ENCODE measurements around the gene NAV1. TPM values are rescaled to one million over a fixed set of nuclear protein-coding genes. Genes with fewer than 3 reads are reported as not detected.

NAV1 gene
- total and polyA plus RNA-seq, 2 of the 8 experiments (the other 6 are each of a cell fraction or from before 2014, with no cell fraction given): 9.9 to 42.7 TPM

DNA sequence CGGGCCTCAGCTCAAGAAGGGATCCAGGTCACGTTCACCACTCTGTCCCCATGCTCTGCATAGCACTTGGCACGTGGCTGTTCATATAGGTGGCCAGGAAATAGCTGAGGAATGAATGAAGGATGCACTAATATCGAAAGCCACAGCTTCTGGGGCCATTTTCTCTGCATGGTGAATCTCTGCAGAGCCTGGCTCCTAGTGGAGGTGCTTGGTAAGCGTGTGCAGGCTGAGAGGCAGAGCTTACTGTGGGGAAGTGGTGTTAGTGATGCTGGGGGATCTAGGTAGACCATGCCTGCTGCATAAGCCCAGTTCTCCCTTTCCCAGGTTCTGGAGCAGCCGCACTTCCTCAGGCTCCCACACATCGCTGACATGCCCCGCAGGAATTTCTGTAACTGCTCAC lies 40.3 kb upstream of the NAV1 start:
- Histone ChIP-seq H2AFZ (ENCODE audit: low read length) (no peak overlapping the region), H3K79me2 (ENCODE audit: control insufficient read depth in 1 of 2, insufficient read depth in 2 of 2, low read length in 2 of 2) (no peaks in the 10 kb centered on the region), H3K23ac (ENCODE audit: insufficient read length) (no peak overlapping the region), H3K4me1 (replicated peaks in 1 of 4; ENCODE audit: control insufficient read depth in 3 of 4, insufficient read depth in 4 of 4, low read length in 3 of 4) (peaks cover 11 to 23% (median 17%) of the 10 kb centered on the region in 4 experiments), H2BK5ac (ENCODE audit: low read depth, low read length) (no peak overlapping the region), H2AK5ac (ENCODE audit: low read depth, low read length) (no peak overlapping the region), H3K4me3 (ENCODE audit: extremely low read depth in 1 of 4, insufficient read depth in 2 of 4, low read depth in 3 of 4, low read length in 4 of 4) (no peak overlapping the region), H4K8ac (ENCODE audit: extremely low read depth, insufficient read depth, low read length) (no peak overlapping the region), H3K9me3 (ENCODE audit: insufficient read depth in 2 of 2, low read depth in 1 of 2, low read length in 1 of 2) (no peaks in the 10 kb centered on the region), H2BK20ac (ENCODE audit: low read length) (no peak overlapping the region), H2BK12ac (ENCODE audit: low read depth, low read length) (no peak overlapping the region), H3K9ac (replicated peaks in 1 of 4; ENCODE audit: extremely low read depth in 1 of 4, low read depth in 3 of 4, low read length in 3 of 4) (no peak overlapping the region), H3K4ac (replicated peaks; ENCODE audit: insufficient read length, low read depth, low read length) (no peak overlapping the region), H4K20me1 (replicated peaks in 1 of 2; ENCODE audit: control insufficient read depth in 1 of 2, insufficient read depth in 2 of 2, low read length in 2 of 2) (no peaks in the 10 kb centered on the region), H3K79me1 (ENCODE audit: low read depth, low read length) (no peaks in the 10 kb centered on the region), H2BK15ac (ENCODE audit: low read length) (no peak overlapping the region), H3K4me2 (ENCODE audit: insufficient read depth in 1 of 2, low read depth in 2 of 2, low read length in 2 of 2) (no peak overlapping the region), H3K14ac (ENCODE audit: insufficient read length) (no peak overlapping the region), H2BK120ac (replicated peaks; ENCODE audit: low read depth, low read length) (no peak overlapping the region), H3K23me2 (ENCODE audit: low read depth, low read length) (peaks cover 2% of the 10 kb centered on the region; the same call in 1 of the 2 replicates), H3K27ac (ENCODE audit: low read depth, low read length) (no peak overlapping the region), H3K27me3 (replicated peaks in 1 of 4; ENCODE audit: control insufficient read depth in 3 of 4, extremely low read depth in 1 of 4, insufficient read depth in 3 of 4, low read length in 3 of 4) (no peaks in the 10 kb centered on the region), H4K5ac (ENCODE audit: insufficient read length, low read depth, low read length) (no peak overlapping the region), H4K91ac (replicated peaks; ENCODE audit: insufficient read length, low read length) (no peak overlapping the region), H3K56ac (replicated peaks; ENCODE audit: insufficient read length, low read depth, low read length) (no peak overlapping the region), H3K36me3 (ENCODE audit: control insufficient read depth in 2 of 4, insufficient read depth in 4 of 4, low read length in 3 of 4) (no peaks in the 10 kb centered on the region), H3K18ac (ENCODE audit: extremely low read depth, low read length) (no peak overlapping the region)
- POLR2A ChIA-PET (ENCODE audit: partially characterized antibody): interaction anchor here (0.8 to 6.9 kb wide), 3 partner anchors 10 to 14 kb away, joined by 3 to 52 read pairs (median 4); no protein-coding TSS in a partner anchor
- FAIRE-seq (no peak), DNase-seq (ENCODE audit: low read depth in 1 of 2, low spot score in 2 of 2) (no peak)
- TF ChIP-seq TAF1 (IDR thresholded peaks at IDR 0.05; ENCODE audit: low read depth, low read length) (no peak), ASH2L (IDR thresholded peaks at IDR 0.05; ENCODE audit: low read length) (no peak), BRCA1 (IDR thresholded peaks at IDR 0.05; ENCODE audit: low read depth, low read length) (no peak), CTBP2 (IDR thresholded peaks at IDR 0.05; ENCODE audit: borderline replicate concordance, insufficient read depth, insufficient read length, low read length) (no peak), POLR2A (IDR thresholded peaks at IDR 0.05; ENCODE audit: control extremely low read depth in 1 of 2, low read depth in 2 of 2, low read length in 2 of 2) (no peak; a peak in 1 of 3 replicates), MAFK (IDR thresholded peaks at IDR 0.05; ENCODE audit: low read depth, low read length) (no peak), RNF2 (IDR thresholded peaks at IDR 0.05; ENCODE audit: borderline replicate concordance, low read depth, low read length, missing control alignments, poor library complexity, severe bottlenecking) (no peak)
- TF ChIP-seq, protein P1, sequence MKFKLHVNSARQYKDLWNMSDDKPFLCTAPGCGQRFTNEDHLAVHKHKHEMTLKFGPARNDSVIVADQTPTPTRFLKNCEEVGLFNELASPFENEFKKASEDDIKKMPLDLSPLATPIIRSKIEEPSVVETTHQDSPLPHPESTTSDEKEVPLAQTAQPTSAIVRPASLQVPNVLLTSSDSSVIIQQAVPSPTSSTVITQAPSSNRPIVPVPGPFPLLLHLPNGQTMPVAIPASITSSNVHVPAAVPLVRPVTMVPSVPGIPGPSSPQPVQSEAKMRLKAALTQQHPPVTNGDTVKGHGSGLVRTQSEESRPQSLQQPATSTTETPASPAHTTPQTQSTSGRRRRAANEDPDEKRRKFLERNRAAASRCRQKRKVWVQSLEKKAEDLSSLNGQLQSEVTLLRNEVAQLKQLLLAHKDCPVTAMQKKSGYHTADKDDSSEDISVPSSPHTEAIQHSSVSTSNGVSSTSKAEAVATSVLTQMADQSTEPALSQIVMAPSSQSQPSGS (IDR thresholded peaks at IDR 0.05; ENCODE audit: low read length): no peak
- CTCF ChIA-PET (ENCODE audit: partially characterized antibody): interaction anchor here (0.6 to 27.5 kb wide), 13 partner anchors 9 to 296 kb away, joined by 3 to 929 read pairs (median 4); partner anchors contain the start of genes CSRP1 and NAV1
- WGBS, 2 experiments (ENCODE audit: extremely low coverage in 1 of 2, insufficient coverage in 1 of 2, insufficient read length in 1 of 2, insufficient replicate concordance in 2 of 2, low coverage in 1 of 2, low lambda C conversion rate in 2 of 2, missing lambda C conversion rate in 1 of 2): 89% methylated on average over 8 of the region's 8 CpGs; no CpG with 5 or more reads in 1 of the 2 experiments

Data from H1 (cell line).